IMR-90 (cell line): ENCODE results near the gene TNFRSF1A. TPM values are rescaled to one million over a fixed set of nuclear protein-coding genes. Genes with fewer than 3 reads are reported as not detected.

Experiments used
- ATAC-seq: fragments of 200-7000 bp; cut with Tn5 transposase; 2 replicates; pipeline ENCODE4 v1.9.1; 2020; ENCODE audit warnings: low read depth, mild to moderate bottlenecking, moderate library complexity
- BruUV-seq: library from RNA; stranded (reverse); fragments of 400-500 nt; replicated peaks from 2 replicates; lab custom pipeline; 2021; lab: Mats Ljungman, UMichigan
- CTCF ChIA-PET: fragments of 300-600 bp; formaldehyde crosslinking; extraction: SDS; loops from one replicate; lab custom pipeline; 2021; ENCODE audit warnings: antibody characterized with exemption; lab: Yijun Ruan, JAX
- POLR2A ChIA-PET: fragments of 300-600 bp; sonication (Branson Sonifier 250); formaldehyde crosslinking; loops from one replicate; lab custom pipeline; 2022; ENCODE audit warnings: antibody characterized with exemption; ENCODE audit not compliant: unreplicated experiment; lab: Charles Lee
- DNase-seq: peaks from one replicate; pipeline ENCODE4 v3.0.0; 2013
- H2AFZ ChIP-seq: replicated peaks from 2 replicates; pipeline ENCODE3; 2013; ENCODE audit warnings: low read length, mild to moderate bottlenecking; ENCODE audit not compliant: poor library complexity
- H2AK5ac ChIP-seq: 2 replicates; pipeline ENCODE4 v1.6.1; 2013; ENCODE audit warnings: low read depth, low read length, inconsistent platforms
- H2AK9ac ChIP-seq: replicated peaks from 2 replicates; pipeline ENCODE3; 2013; ENCODE audit warnings: mild to moderate bottlenecking, low read depth, low read length, moderate library complexity; ENCODE audit not compliant: poor library complexity
- H2BK120ac ChIP-seq: 2 replicates; pipeline ENCODE4 v1.6.1; 2013; ENCODE audit warnings: low read depth, low read length, inconsistent platforms
- H2BK15ac ChIP-seq: 3 replicates; pipeline ENCODE4 v1.6.1; 2013; ENCODE audit warnings: low read depth, low read length, inconsistent platforms
- H2BK20ac ChIP-seq: 2 replicates; pipeline ENCODE4 v1.6.1; 2013; ENCODE audit warnings: low read depth, mild to moderate bottlenecking, inconsistent platforms, low read length, moderate library complexity
- H2BK5ac ChIP-seq: 2 replicates; pipeline ENCODE4 v1.6.1; 2013; ENCODE audit warnings: mild to moderate bottlenecking, low read depth, low read length, inconsistent platforms; ENCODE audit not compliant: poor library complexity, severe bottlenecking
- H3K14ac ChIP-seq: replicated peaks from 2 replicates; pipeline ENCODE4 v1.6.1; 2013; ENCODE audit warnings: low read depth, low read length, inconsistent platforms
- H3K18ac ChIP-seq: 2 replicates; pipeline ENCODE4 v1.6.1; 2013; ENCODE audit warnings: low read depth, low read length, control low read depth
- H3K23ac ChIP-seq: 2 replicates; pipeline ENCODE4 v1.6.1; 2013; ENCODE audit warnings: low read depth, low read length, inconsistent platforms
- H3K27ac ChIP-seq: 2 replicates; pipeline ENCODE4 v1.5.1; 2013; ENCODE audit warnings: mild to moderate bottlenecking, control low read depth, low read length; ENCODE audit not compliant: insufficient read depth
- H3K27me3 ChIP-seq: 2 replicates; pipeline ENCODE4 v1.6.1; 2013; ENCODE audit warnings: low read length; ENCODE audit not compliant: control insufficient read depth, insufficient read depth
- H3K36me3 ChIP-seq: 2 replicates; pipeline ENCODE4 v1.6.1; 2013; ENCODE audit warnings: low read length, mixed read lengths; ENCODE audit not compliant: control insufficient read depth, insufficient read depth
- H3K4ac ChIP-seq: 2 replicates; pipeline ENCODE4 v1.6.1; 2013; ENCODE audit warnings: low read depth, low read length, inconsistent platforms
- H3K4me1 ChIP-seq: 2 replicates; pipeline ENCODE4 v1.6.1; 2013; ENCODE audit warnings: low read length, mixed read lengths; ENCODE audit not compliant: control insufficient read depth, insufficient read depth
- H3K4me2 ChIP-seq: 2 replicates; pipeline ENCODE4 v1.6.1; 2013; ENCODE audit warnings: low read depth, mild to moderate bottlenecking, control low read depth, low read length, moderate library complexity
- H3K4me3 ChIP-seq: 2 replicates; pipeline ENCODE4 v1.5.1; 2013; ENCODE audit warnings: low read depth, mild to moderate bottlenecking, control low read depth, low read length, moderate library complexity; ENCODE audit not compliant: insufficient read depth
- H3K56ac ChIP-seq: 2 replicates; pipeline ENCODE4 v1.6.1; 2013; ENCODE audit warnings: low read length, inconsistent platforms; ENCODE audit not compliant: insufficient read depth; ENCODE audit errors: extremely low read depth
- H3K79me1 ChIP-seq, 2 experiments: 2 replicates each; pipeline ENCODE4 v1.6.1; 2013; ENCODE audit warnings: low read length in 2 of 2, inconsistent platforms in 1 of 2, low read depth in 1 of 2
- H3K9ac ChIP-seq: 2 replicates; pipeline ENCODE4 v1.6.1; 2013; ENCODE audit warnings: low read depth, low read length, control low read depth
- H3K9me1 ChIP-seq: 2 replicates; pipeline ENCODE4 v1.6.1; 2013; ENCODE audit warnings: low read length, inconsistent platforms; ENCODE audit not compliant: insufficient read depth
- H3K9me3 ChIP-seq: 2 replicates; pipeline ENCODE4 v1.6.1; 2013; ENCODE audit warnings: low read length; ENCODE audit not compliant: control insufficient read depth, insufficient read depth
- H4K20me1 ChIP-seq: 2 replicates; pipeline ENCODE4 v1.6.1; 2013; ENCODE audit warnings: low read length, inconsistent platforms; ENCODE audit not compliant: insufficient read depth
- H4K5ac ChIP-seq: 2 replicates; pipeline ENCODE4 v1.6.1; 2013; ENCODE audit warnings: mild to moderate bottlenecking, low read depth, low read length, control low read depth
- H4K8ac ChIP-seq, 2 experiments: 2 replicates each; pipeline ENCODE4 v1.6.1; 2013; ENCODE audit warnings: low read depth in 2 of 2, low read length in 2 of 2, control low read depth in 1 of 2, inconsistent platforms in 1 of 2
- H4K91ac ChIP-seq: 2 replicates; pipeline ENCODE4 v1.6.1; 2013; ENCODE audit warnings: low read depth, low read length, inconsistent platforms; ENCODE audit not compliant: insufficient read depth
- CEBPB ChIP-seq: IDR thresholded peaks from 2 replicates; pipeline ENCODE4 v1.6.1; 2012; ENCODE audit warnings: low read depth, low read length, improper control_type of control experiment
- CHD1 ChIP-seq: IDR thresholded peaks from 2 replicates; pipeline ENCODE4 v1.6.1; 2012; ENCODE audit warnings: low read depth, low read length, improper control_type of control experiment
- ELK1 ChIP-seq: fragments of 150-350 bp; IDR thresholded peaks from 2 replicates; pipeline ENCODE4 v1.6.1; 2016; ENCODE audit warnings: low read depth, mild to moderate bottlenecking, low read length, moderate library complexity, borderline replicate concordance
- FOS ChIP-seq: fragments of 150-350 bp; IDR thresholded peaks from 2 replicates; pipeline ENCODE4 v1.6.1; 2016; ENCODE audit warnings: low read depth, low read length
- MAFK ChIP-seq: IDR thresholded peaks from 2 replicates; pipeline ENCODE4 v1.6.1; 2012; ENCODE audit warnings: low read depth, low read length, improper control_type of control experiment
- MAZ ChIP-seq: IDR thresholded peaks from 2 replicates; pipeline ENCODE4 v1.6.1; 2012; ENCODE audit warnings: low read depth, mild to moderate bottlenecking, low read length, improper control_type of control experiment, moderate library complexity, borderline replicate concordance
- NFE2L2 ChIP-seq: fragments of 150-350 bp; IDR thresholded peaks from 2 replicates; pipeline ENCODE4 v1.6.1; 2016; ENCODE audit warnings: low read depth, mild to moderate bottlenecking, low read length
- RAD21 ChIP-seq: IDR thresholded peaks from 2 replicates; pipeline ENCODE4 v1.6.1; 2012; ENCODE audit warnings: low read length, improper control_type of control experiment
- RCOR1 ChIP-seq: IDR thresholded peaks from 2 replicates; pipeline ENCODE4 v1.6.1; 2012; ENCODE audit warnings: mild to moderate bottlenecking, low read length, improper control_type of control experiment; ENCODE audit not compliant: insufficient replicate concordance
- SMC3 ChIP-seq: fragments of 150-350 bp; IDR thresholded peaks from 2 replicates; pipeline ENCODE4 v1.6.1; 2016; ENCODE audit warnings: low read depth, mild to moderate bottlenecking, antibody characterized with exemption, low read length, moderate library complexity
- WGBS, 2 experiments: methylation state at CpG; one replicate each; pipeline versions ENCODE4 v1.1.5 to v1.1.7; 2013; ENCODE audit warnings: missing lambda C conversion rate in 2 of 2; ENCODE audit not compliant: insufficient read length in 1 of 2; ENCODE audit errors: extremely low coverage in 2 of 2; 5-methylcytosine and 5-hydroxymethylcytosine counted together
- dilution Hi-C: fragments of 300-500 bp; cut with HindIII; formaldehyde crosslinking; loops from one replicate; pipeline ENCODE4 v1.14.3; 2018; ENCODE audit warnings: low sequenced_read_pairs; ENCODE audit not compliant: unreplicated experiment
- in situ Hi-C: fragments of 300-500 bp; cut with MboI; formaldehyde crosslinking; loops from 3 replicates; pipeline ENCODE4 v1.14.3; 2019; ENCODE audit warnings: low sequenced_read_pairs, inconsistent platforms, mixed read lengths
- intact Hi-C: fragments of 100-400 bp; cut with micrococcal nuclease; formaldehyde crosslinking; loops from 2 replicates; pipeline ENCODE4 v1.10.0; 2022
- polyA plus RNA-seq, 3 experiments: library from polyadenylated mRNA; depleted of rRNA; stranded (reverse); fragments of >200 nt; gene quantifications; 2 replicates each; pipeline ENCODE4 v1.2.3, GENCODE V29; 2012; ENCODE audit warnings: low replicate concordance in 1 of 3
- total RNA-seq: library from RNA; depleted of rRNA; stranded (reverse); fragments of >200 nt; gene quantifications from 2 replicates; pipeline ENCODE4 v1.2.3, GENCODE V29; 2012
- TF ChIP-seq, protein P1 (sequence below): conservative IDR thresholded peaks from 2 replicates; pipeline ENCODE4 v1.5.1; 2012; ENCODE audit warnings: mild to moderate bottlenecking, low read depth, low read length, improper control_type of control experiment

The TNFRSF1A gene
- total and polyA plus RNA-seq, 2 of the 4 experiments (the other 2 are of a cell fraction): 79.6 to 136 TPM

GRCh38 chr12:6352193-6353173 is 10.6 kb upstream of the TNFRSF1A start (continued):
- TF ChIP-seq FOS (no peak), CEBPB (no peak), MAFK (no peak)

DNA sequence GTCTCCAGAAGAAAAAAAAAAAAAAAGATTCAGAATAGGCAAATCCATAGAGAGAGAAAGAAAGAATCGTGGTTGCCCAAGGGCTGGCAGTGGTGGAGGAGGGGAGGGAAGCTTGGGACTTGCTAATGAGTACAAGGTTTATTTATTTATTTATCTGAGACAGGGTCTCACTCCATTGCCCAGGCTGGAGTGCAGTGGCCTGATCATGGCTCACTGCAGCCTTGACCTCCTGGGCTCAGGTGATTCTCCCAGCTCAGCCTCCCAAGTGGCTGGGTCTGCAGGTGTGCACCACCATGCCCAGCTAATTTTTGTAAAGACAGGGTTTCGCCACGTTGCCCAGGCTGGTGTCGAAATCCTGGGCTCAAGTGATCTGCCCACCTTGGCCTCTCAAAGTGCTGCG is 9.7 kb upstream of the TNFRSF1A start:
- DNase-seq (no peak), ATAC-seq (no peak)
- Histone ChIP-seq H3K14ac (no peak overlapping the region), H3K18ac (no peak overlapping the region), H2AK9ac (no peak overlapping the region), H4K91ac (no peak overlapping the region), H3K4me1 (peaks cover 8% of the 10 kb centered on the region), H3K4ac (no peak overlapping the region), H3K27me3 (peaks cover 6% of the 10 kb centered on the region), H2BK120ac (no peak overlapping the region), H3K56ac (no peak overlapping the region), H3K23ac (no peak overlapping the region), H3K9ac (no peak overlapping the region), H2BK15ac (no peak overlapping the region), H3K4me3 (no peak overlapping the region), H2AFZ (no peak overlapping the region), H2BK5ac (no peak overlapping the region), H2AK5ac (no peak overlapping the region), H3K9me3 (no peaks in the 10 kb centered on the region), H3K9me1 (peaks cover 5% of the 10 kb centered on the region; the same call in 1 of the 2 replicates), H3K4me2 (no peak overlapping the region), H3K27ac (no peak overlapping the region), H4K8ac (no peak overlapping the region), H2BK20ac (no peak overlapping the region), H4K20me1 (no peaks in the 10 kb centered on the region), H3K36me3 (no peaks in the 10 kb centered on the region), H4K5ac (no peak overlapping the region), H3K79me1 (no peaks in the 10 kb centered on the region)
- intact Hi-C loops (no loop called here), dilution Hi-C loops (no loop called here), in situ Hi-C loops (no loop called here)
- ChIA-PET POLR2A (no interaction called here), CTCF (interaction anchor here (1.1 kb wide), 1 partner anchor 12 kb away, joined by 4 read pairs; no protein-coding TSS in a partner anchor)
- WGBS, 2 experiments: 100% methylated on average over 2 of the region's 5 CpGs; no CpG with 5 or more reads in 1 of the 2 experiments
- no TSS peak for BruUV-seq
- TF ChIP-seq CEBPB (no peak), SMC3 (no peak), RCOR1 (no peak), CHD1 (no peak), NFE2L2 (no peak), MAFK (no peak), FOS (no peak), MAZ (no peak), ELK1 (no peak), RAD21 (no peak)
- TF ChIP-seq, protein P1, sequence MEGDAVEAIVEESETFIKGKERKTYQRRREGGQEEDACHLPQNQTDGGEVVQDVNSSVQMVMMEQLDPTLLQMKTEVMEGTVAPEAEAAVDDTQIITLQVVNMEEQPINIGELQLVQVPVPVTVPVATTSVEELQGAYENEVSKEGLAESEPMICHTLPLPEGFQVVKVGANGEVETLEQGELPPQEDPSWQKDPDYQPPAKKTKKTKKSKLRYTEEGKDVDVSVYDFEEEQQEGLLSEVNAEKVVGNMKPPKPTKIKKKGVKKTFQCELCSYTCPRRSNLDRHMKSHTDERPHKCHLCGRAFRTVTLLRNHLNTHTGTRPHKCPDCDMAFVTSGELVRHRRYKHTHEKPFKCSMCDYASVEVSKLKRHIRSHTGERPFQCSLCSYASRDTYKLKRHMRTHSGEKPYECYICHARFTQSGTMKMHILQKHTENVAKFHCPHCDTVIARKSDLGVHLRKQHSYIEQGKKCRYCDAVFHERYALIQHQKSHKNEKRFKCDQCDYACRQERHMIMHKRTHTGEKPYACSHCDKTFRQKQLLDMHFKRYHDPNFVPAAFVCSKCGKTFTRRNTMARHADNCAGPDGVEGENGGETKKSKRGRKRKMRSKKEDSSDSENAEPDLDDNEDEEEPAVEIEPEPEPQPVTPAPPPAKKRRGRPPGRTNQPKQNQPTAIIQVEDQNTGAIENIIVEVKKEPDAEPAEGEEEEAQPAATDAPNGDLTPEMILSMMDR: no peak
